GM19463 (cell line): ENCODE data around the gene TBX19.

ENCODE experiments used
- ATAC-seq: cut with Tn5 transposase; IDR thresholded peaks from one replicate; pipeline ENCODE4 v1.9.1; 2021; ENCODE audit warnings: mild to moderate bottlenecking, moderate library complexity; ENCODE audit not compliant: unreplicated experiment

The TBX19 gene

GRCh38 chr1:168279253-168279652 is 1.4 kb upstream of the TBX19 start:
- ATAC-seq: no peak

- ATAC-seq: no peak
Observed at GRCh38 chr1:168281603-168282325, 1.1 kb downstream of the TBX19 start.

GRCh38 chr1:168285521-168285790 is 4.8 kb downstream of the TBX19 start:
- no peak for ATAC-seq

DNA sequence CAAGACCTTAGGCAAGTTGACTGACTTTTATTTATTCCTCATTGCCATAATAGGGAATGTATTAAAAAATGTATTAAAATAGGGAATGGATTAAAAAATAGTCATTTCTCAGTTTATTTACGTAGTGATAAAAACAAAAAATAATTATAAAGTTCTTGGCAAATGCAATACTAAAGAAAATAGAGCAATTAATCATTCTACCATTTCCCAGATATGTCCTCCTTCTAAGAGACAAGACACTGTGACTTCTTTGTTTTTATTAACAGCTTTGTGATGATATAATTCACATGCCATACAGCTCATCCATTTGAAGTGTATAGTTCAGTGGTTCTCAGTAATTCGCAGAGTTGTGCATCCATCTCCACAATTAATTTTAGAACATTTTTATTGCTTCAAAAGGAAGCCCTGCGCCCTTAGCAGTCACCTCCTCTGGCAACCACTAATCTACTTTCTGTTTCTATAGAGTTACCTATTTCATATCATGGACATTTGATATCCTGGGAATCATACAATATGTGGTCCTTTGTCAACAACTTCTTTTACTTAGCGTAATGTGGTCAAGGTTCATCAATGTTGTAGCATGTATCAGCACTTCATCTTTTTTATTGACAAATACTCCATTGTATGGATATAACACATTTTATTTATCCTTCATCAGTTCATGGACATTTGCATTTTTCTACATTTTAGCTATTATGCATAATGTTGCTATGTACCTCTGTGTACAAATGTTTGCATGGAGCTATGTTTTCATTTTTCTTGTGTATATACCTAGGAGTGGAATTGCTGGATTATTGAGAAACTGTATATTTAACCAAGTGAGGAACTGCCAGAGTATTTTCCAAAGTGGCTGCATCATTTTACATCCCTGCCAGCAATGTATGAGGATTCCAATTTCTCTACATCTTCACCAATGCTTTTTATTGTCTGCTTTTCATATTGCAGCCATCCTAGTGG is 5.6 kb downstream of the TBX19 start:
- ATAC-seq: no peak

GRCh38 chr1:168287237-168287664 is 6.6 kb downstream of the TBX19 start:
- ATAC-seq: no peak

GRCh38 chr1:168288311-168289052 is 7.8 kb downstream of the TBX19 start:
- ATAC-seq: no peak

GRCh38 chr1:168291222-168291837 is 10.7 kb downstream of the TBX19 start:
- ATAC-seq: no peak

- ATAC-seq: no peak
Observed at GRCh38 chr1:168293356-168293755, 12.7 kb downstream of the TBX19 start.

- ATAC-seq: no peak
Observed at GRCh38 chr1:168295411-168296114, 14.9 kb downstream of the TBX19 start.

GRCh38 chr1:168297019-168297730 is 16.5 kb downstream of the TBX19 start:
- ATAC-seq: no peak

- ATAC-seq: no peak
Observed at GRCh38 chr1:168298446-168298845, 17.8 kb downstream of the TBX19 start.

DNA sequence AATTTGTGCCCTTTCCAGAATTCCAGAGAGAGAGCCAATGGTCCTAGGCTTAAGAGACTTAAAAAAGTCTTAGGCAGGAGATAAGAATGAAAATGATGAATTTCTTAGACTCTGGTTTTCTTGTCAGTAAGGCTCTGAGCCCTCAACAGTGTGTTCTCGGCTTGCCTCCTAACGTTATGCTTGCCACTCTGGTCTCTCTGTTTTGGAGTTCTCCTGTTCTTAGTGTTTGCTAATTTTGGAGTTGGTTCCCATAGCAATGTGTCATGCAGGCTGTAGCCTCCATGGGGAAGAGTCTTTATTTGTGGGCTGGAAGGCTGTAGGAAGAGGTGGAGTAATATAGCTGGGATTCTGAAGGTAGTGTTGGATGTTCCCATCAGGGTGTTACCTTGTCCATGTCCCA is 19.9 kb downstream of the TBX19 start:
- no peak for ATAC-seq

- ATAC-seq: no peak
Observed at GRCh38 chr1:168301664-168302320, 21.1 kb downstream of the TBX19 start.

GRCh38 chr1:168303716-168304540 is 23.3 kb downstream of the TBX19 start:
- no peak for ATAC-seq

DNA sequence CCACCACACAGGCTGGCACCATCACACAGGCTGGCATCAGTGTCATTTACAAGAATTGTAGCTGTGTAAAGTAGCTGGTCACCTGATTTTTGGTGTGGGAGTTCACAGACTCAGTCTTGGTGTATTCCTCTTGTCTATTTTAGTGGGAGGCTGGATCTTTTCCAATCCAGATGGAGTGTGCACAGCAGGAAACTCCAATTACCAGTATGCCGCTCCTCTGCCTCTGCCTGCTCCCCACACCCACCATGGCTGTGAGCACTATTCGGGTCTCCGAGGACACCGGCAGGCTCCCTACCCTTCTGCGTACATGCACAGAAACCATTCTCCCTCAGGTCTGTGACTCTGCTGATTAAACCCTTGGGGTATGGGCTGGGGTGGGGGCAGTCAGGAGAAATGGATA is 24.2 kb downstream of the TBX19 start:
- no peak for ATAC-seq

- ATAC-seq: no peak
Observed at GRCh38 chr1:168312718-168313604, 32.3 kb downstream of the TBX19 start.

DNA sequence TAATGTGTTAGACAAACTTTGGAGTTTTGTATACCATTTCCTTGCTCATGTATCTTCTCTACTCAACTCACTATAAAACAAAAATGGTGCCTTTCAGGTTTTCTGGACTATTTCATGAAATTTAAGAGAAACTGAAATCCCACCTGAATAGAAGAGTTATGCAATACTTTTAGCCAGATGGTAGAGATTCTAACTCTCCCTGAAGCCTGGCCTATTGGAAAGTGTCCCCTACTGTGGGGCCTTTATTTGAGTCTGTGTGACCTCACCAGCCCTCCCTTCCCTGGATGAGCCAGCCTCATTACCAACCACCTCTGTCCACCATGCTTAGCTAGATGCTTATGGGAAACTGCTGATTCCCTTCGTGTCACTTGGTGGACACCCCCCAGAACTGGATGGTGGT is 35.5 kb downstream of the TBX19 start:
- no peak for ATAC-seq
